Kidney epithelial cell (primary cell): ENCODE results near the gene SCARB1. TPM values are rescaled to one million over a fixed set of nuclear protein-coding genes. Genes with fewer than 3 reads are reported as not detected.
A peak's percentile ranks its signal among the peaks of the same experiment; 100 is the strongest.

Experiments
- DNase-seq: peaks from one replicate; pipeline ENCODE4 v3.0.0-alpha.2; 2010; ENCODE audit warnings: low read depth
- H3K27me3 ChIP-seq: 2 replicates; pipeline ENCODE4 v1.6.0; 2011; ENCODE audit warnings: low read length; ENCODE audit not compliant: control insufficient read depth, insufficient read depth
- H3K36me3 ChIP-seq: 2 replicates; pipeline ENCODE4 v1.5.1; 2011; ENCODE audit warnings: low read length; ENCODE audit not compliant: control insufficient read depth, insufficient read depth
- H3K4me3 ChIP-seq: 2 replicates; pipeline ENCODE4 v1.5.1; 2011; ENCODE audit warnings: low read depth, mild to moderate bottlenecking, control low read depth, low read length
- CTCF ChIP-seq: IDR thresholded peaks from 2 replicates; pipeline ENCODE4 v1.5.1; 2011; ENCODE audit warnings: mild to moderate bottlenecking, moderate library complexity, low read length, control low read depth, inconsistent platforms; ENCODE audit not compliant: insufficient read depth, poor library complexity, severe bottlenecking
- total RNA-seq: library from RNA; depleted of rRNA; stranded (reverse); fragments of >200 nt; gene quantifications from 2 replicates; pipeline ENCODE4 v1.2.3, GENCODE V29; 2015

Gene SCARB1
- total RNA-seq, 1 donor from 2014 or later: 30.0 TPM

- no peak for TF ChIP-seq CTCF
- no peak overlapping the region for H3K4me3 ChIP-seq
- H3K27me3 ChIP-seq: no peaks in the 10 kb centered on the region
- peak; percentile 98 for DNase-seq
- no peaks in the 10 kb centered on the region for H3K36me3 ChIP-seq
These were observed 116.1 kb downstream of the SCARB1 start for GRCh38 chr12:124747426-124748161.

DNA sequence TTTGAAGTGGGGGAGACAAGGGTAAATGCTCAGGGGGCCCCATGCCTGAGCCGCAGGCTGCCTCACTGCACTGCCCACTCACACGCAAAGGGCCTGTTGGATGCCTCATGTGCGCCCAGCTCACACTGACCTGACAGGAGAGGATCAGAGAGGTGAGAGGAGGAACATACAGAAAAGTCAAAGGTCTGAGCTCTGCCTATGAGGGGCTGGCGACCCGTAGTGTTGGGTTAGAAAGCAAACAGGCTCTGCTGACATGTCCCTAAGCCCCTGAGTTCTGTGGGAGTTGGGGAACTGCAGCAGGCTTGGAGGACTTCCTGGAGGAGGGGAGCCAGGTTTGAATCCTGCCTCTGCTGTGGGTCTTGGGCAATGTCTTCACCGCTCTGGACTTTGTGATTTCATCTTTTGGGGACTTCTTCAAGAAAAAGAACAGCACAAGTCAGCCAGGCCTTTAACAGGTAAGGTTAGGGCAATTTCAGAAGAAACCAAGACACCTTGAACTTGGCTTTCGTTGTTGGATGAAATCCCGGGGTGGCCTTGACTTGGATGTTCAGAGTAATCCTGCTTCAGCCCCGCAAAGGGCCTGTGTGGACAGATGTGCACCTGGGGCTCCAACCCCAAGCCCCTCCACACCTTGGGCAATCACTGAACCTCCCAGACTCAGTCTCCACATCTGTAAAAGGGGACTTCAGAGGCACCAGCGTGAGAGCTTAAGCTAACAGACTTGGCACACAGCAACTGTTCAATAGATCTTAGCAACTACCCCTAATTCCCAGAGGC, 116.8 kb downstream of the SCARB1 start:
- no peak for DNase-seq
- no peaks in the 10 kb centered on the region for H3K36me3 ChIP-seq
- TF ChIP-seq CTCF: no peak
- no peak overlapping the region for H3K4me3 ChIP-seq
- H3K27me3 ChIP-seq: no peaks in the 10 kb centered on the region

DNA sequence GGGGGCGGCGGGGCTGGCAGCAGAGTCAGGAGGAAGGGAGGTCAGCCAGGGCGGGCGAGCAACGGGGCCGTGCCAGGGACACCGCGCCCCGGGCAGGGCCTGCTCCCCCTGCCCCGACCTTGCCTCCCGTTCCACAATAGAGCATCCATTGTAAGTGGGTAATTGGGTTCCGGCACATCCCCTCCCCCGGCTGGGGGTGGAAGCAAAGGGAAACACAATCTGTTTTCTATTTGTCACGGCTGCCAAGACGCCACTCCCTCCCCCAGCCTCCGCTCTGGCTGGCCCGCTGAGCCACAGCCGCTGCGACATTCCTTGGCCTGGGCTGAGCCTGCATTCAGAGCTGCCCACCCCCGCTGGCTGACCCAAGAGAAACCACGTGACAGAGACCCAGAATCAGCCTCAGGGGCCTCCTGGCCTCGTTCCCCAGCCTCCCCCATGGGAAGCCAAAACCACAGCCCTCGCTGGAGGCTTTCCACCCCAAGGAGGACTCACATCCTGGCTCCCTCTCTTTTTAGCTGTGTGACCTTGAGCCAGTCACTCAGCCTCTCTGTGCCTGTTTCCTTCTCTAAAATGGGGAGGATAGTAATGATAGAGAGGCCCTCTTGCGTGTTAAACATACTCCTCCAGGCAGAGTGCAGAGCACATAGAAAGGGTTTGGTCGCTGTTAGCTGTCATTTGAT, 117.6 kb downstream of the SCARB1 start:
- DNase-seq: no peak
- H3K36me3 ChIP-seq: no peaks in the 10 kb centered on the region
- no peaks in the 10 kb centered on the region for H3K27me3 ChIP-seq
- H3K4me3 ChIP-seq: no peak overlapping the region
- no peak for TF ChIP-seq CTCF

DNA sequence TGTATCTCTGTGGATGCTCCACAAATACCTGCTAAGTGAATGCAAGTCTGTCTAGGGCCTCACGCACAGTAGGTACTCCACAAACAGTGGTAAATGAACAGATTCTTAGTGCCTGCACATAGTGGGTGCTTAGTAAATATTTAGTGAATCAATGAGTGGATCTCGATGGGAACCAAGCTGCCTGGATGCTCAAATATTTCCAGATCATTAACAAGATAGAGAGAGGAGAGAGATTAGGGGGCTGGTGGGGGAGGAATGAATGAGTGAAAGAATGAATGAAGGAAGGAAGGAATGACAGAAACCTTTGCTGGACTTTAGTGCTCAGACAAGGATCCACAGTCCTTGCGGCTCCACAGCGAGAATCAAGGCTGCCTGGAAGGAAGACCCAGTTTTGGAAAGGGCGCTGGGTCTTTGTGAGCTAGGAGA, 118.2 kb downstream of the SCARB1 start:
- Histone ChIP-seq H3K36me3 (no peaks in the 10 kb centered on the region), H3K4me3 (no peak overlapping the region), H3K27me3 (no peaks in the 10 kb centered on the region)
- no peak for DNase-seq
- TF ChIP-seq CTCF: no peak

DNA sequence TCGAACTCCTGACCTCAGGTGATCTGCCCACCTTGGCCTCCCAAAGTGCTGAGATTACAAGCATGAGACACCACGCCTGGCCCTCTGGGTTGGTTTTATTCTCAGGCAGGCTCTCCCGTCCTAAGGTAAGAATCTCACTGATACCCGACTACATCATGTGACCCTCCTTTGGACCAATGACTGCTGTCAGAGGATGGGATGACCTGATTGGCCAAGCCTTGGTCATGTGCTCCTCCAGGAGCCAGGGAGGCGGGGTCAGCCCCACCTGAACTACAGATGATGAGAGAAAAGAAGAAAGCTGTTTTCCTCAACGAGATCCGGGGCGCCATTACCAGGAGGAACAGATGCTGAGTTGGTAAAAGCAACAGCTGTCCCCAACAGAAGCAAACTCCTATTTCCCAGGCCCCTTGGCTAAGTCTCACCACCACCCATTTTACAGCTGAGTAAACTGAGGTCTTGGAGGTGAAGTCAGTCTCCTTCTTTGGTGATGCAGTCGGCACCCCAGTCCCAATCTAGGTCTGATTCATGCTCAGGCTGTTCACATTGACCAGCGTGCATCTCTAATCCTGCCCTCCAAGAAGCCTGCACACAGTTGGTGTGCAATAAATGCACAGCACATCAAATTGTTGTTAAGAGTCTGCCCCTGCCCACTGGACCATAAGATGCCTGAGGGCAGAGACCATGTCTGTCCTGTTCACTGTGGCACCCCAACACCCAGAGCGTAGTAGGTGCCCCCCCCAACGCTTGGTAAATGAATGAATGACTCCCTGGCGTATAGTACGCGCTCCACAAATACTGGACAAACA, 118.8 kb downstream of the SCARB1 start:
- Histone ChIP-seq H3K27me3 (no peaks in the 10 kb centered on the region), H3K36me3 (no peaks in the 10 kb centered on the region), H3K4me3 (no peak overlapping the region)
- DNase-seq: no peak
- TF ChIP-seq CTCF: no peak
